Endothelial cell of umbilical vein (primary cell): ENCODE measurements around the gene GLOD4. TPM values are rescaled to one million over a fixed set of nuclear protein-coding genes. Genes with fewer than 3 reads are reported as not detected.

Experiments used
- BruUV-seq: library from RNA; stranded (reverse); fragments of 400-500 nt; replicated peaks from 2 replicates; lab custom pipeline; 2021; lab: Mats Ljungman, UMichigan
- CTCF ChIA-PET: fragments of 300-600, 350-600 bp; sonication (Branson Sonifier 250); formaldehyde crosslinking; loops from one replicate; lab custom pipeline; 2021; ENCODE audit warnings: antibody characterized with exemption, inconsistent platforms; lab: Charles Lee
- POLR2A ChIA-PET: fragments of 300-600, 350-600 bp; sonication (Branson Sonifier 250); formaldehyde crosslinking; loops from one replicate; lab custom pipeline; 2021; ENCODE audit warnings: antibody characterized with exemption, inconsistent platforms; lab: Charles Lee
- DNase-seq: peaks from one replicate; pipeline ENCODE4 v3.0.0-alpha.2; 2011; ENCODE audit warnings: low read depth, low spot score
- FAIRE-seq: peaks from 2 replicates; lab custom pipeline; 2011; peaks lifted over from hg19 to GRCh38; lab: Jason Lieb, UNC
- H2AFZ ChIP-seq: 2 replicates; pipeline ENCODE4 v1.6.0; 2012; ENCODE audit warnings: low read depth, low read length, control low read depth, inconsistent platforms
- H3K27ac ChIP-seq: 2 replicates; pipeline ENCODE4 v1.5.1; 2011; ENCODE audit warnings: low read depth, mild to moderate bottlenecking, control low read depth, low read length, moderate library complexity; ENCODE audit not compliant: insufficient read depth
- H3K27me3 ChIP-seq, 2 experiments: 2 replicates each; pipeline versions ENCODE4 v1.6.0 to v1.6.1; 2011; ENCODE audit warnings: low read length in 2 of 2, mixed read lengths in 1 of 2; ENCODE audit not compliant: control insufficient read depth in 2 of 2, insufficient read depth in 2 of 2
- H3K36me3 ChIP-seq, 2 experiments: 2 replicates in 1 of 2; 3 replicates in 1 of 2; pipeline ENCODE4 v1.5.1; 2011; ENCODE audit warnings: low read length in 2 of 2, mild to moderate bottlenecking in 1 of 2, moderate library complexity in 1 of 2; ENCODE audit not compliant: control insufficient read depth in 2 of 2, insufficient read depth in 2 of 2; ENCODE audit errors: extremely low read depth in 1 of 2
- H3K4me1 ChIP-seq: 3 replicates; pipeline ENCODE4 v1.5.1; 2011; ENCODE audit warnings: mild to moderate bottlenecking, low read length; ENCODE audit not compliant: control insufficient read depth, insufficient read depth; ENCODE audit errors: extremely low read depth
- H3K4me2 ChIP-seq: 2 replicates; pipeline ENCODE4 v1.6.1; 2011; ENCODE audit warnings: low read length, control low read depth, mixed read lengths; ENCODE audit not compliant: insufficient read depth
- H3K4me3 ChIP-seq, 3 experiments: fragments of 200-600 bp in 1 of 3; sonication (generic), shearing (Covaris generic) in 1 of 3; replicated peaks in 1 of 3; 2 replicates each; pipeline ENCODE4 v1.5.1; 2011 to 2016; ENCODE audit warnings: control low read depth in 3 of 3, low read length in 3 of 3, mild to moderate bottlenecking in 2 of 3, inconsistent platforms in 1 of 3, low read depth in 1 of 3, moderate library complexity in 1 of 3; ENCODE audit not compliant: insufficient read depth in 1 of 3
- H3K79me2 ChIP-seq: 2 replicates; pipeline ENCODE4 v1.6.0; 2012; ENCODE audit warnings: low read length, inconsistent platforms; ENCODE audit not compliant: control insufficient read depth, insufficient read depth
- H3K9ac ChIP-seq: replicated peaks from 2 replicates; pipeline ENCODE3; 2011; ENCODE audit warnings: low read length, control low read depth; ENCODE audit not compliant: insufficient read depth; ENCODE audit errors: extremely low read depth
- H3K9me1 ChIP-seq: replicated peaks from 3 replicates; pipeline ENCODE4 v1.6.0; 2011; ENCODE audit warnings: mild to moderate bottlenecking, low read length; ENCODE audit not compliant: control insufficient read depth, insufficient read depth; ENCODE audit errors: extremely low read depth
- H3K9me3 ChIP-seq: replicated peaks from 2 replicates; pipeline ENCODE4 v1.5.1; 2012; ENCODE audit warnings: low read length, inconsistent platforms; ENCODE audit not compliant: control insufficient read depth, insufficient read depth
- H4K20me1 ChIP-seq: replicated peaks from 2 replicates; pipeline ENCODE3; 2011; ENCODE audit warnings: mild to moderate bottlenecking, low read length; ENCODE audit not compliant: control insufficient read depth, insufficient read depth; ENCODE audit errors: extremely low read depth
- CTCF ChIP-seq, 2 donors: IDR thresholded peaks; 1 replicate in 1 of 2; 2 replicates in 1 of 2; pipeline ENCODE4 v1.5.1; 2011; ENCODE audit warnings: low read length in 2 of 2, mild to moderate bottlenecking in 2 of 2, moderate library complexity in 2 of 2, control low read depth in 1 of 2, inconsistent platforms in 1 of 2, low read depth in 1 of 2; ENCODE audit not compliant: insufficient read depth in 1 of 2; ENCODE audit errors: extremely low read depth in 1 of 2
- EZH2 ChIP-seq: IDR thresholded peaks from 2 replicates; pipeline ENCODE4 v1.6.1; 2012; ENCODE audit warnings: borderline replicate concordance, low read depth, mild to moderate bottlenecking, moderate library complexity, low read length, inconsistent platforms; ENCODE audit not compliant: severe bottlenecking
- FOS ChIP-seq: IDR thresholded peaks from 2 replicates; pipeline ENCODE4 v1.6.1; 2011; ENCODE audit warnings: mild to moderate bottlenecking, low read length, moderate library complexity, borderline replicate concordance; ENCODE audit not compliant: insufficient read depth
- GATA2 ChIP-seq: IDR thresholded peaks from 2 replicates; pipeline ENCODE4 v1.7.0; 2011; ENCODE audit warnings: low read depth, mild to moderate bottlenecking, moderate library complexity, mixed read lengths, low read length; ENCODE audit not compliant: insufficient read length, insufficient read depth
- JUN ChIP-seq: IDR thresholded peaks from 2 replicates; pipeline ENCODE4 v1.6.1; 2011; ENCODE audit warnings: borderline replicate concordance, low read depth; ENCODE audit not compliant: insufficient read length, insufficient read depth
- MAX ChIP-seq: IDR thresholded peaks from 2 replicates; pipeline ENCODE4 v1.6.1; 2011; ENCODE audit not compliant: insufficient read depth, insufficient read length
- MYC ChIP-seq: IDR thresholded peaks from one replicate; pipeline ENCODE4 v1.6.1; 2011; ENCODE audit warnings: mild to moderate bottlenecking, low read depth, low read length
- POLR2A ChIP-seq: IDR thresholded peaks from 2 replicates; pipeline ENCODE4 v1.6.1; 2012; ENCODE audit warnings: low read depth, mild to moderate bottlenecking, control low read depth, low read length
- POLR2AphosphoS5 ChIP-seq: IDR thresholded peaks from 2 replicates; pipeline ENCODE4 v1.6.1; 2012; ENCODE audit warnings: low read depth, mild to moderate bottlenecking, control low read depth, low read length, moderate library complexity; ENCODE audit not compliant: insufficient read depth
- dilution Hi-C: fragments of 300-500 bp; cut with MboI; formaldehyde crosslinking; loops from one replicate; pipeline ENCODE4 v1.15.0; 2019; ENCODE audit warnings: low sequenced_read_pairs; ENCODE audit not compliant: extremely low pct_ligation_motif_present
- intact Hi-C: fragments of 100-400 bp; cut with micrococcal nuclease; formaldehyde crosslinking; loops from one replicate; pipeline ENCODE4 v1.10.0; 2022
- polyA plus RNA-seq, 4 experiments: library from polyadenylated mRNA; depleted of rRNA in 3 of 4; stranded (reverse) in 3 of 4; unstranded in 1 of 4; fragments of >200 nt; gene quantifications; 2 replicates each; pipeline versions ENCODE4 v1.2.1 to v1.2.3, GENCODE V29; 2011 to 2012; ENCODE audit warnings: missing spikeins in 1 of 4
- total RNA-seq: library from RNA; stranded (reverse); gene quantifications from 2 replicates; pipeline ENCODE4 v1.2.3, GENCODE V29; 2021

Gene GLOD4
- total and polyA plus RNA-seq, 2 donors (not counting 3 experiments of a cell fraction or from before 2014, with no cell fraction given), result 41.3 to 84.2 TPM

- Histone ChIP-seq H3K79me2 (no peaks in the 10 kb centered on the region), H3K27ac (no peak overlapping the region), H3K27me3 (no peaks in the 10 kb centered on the region), H2AFZ (no peak overlapping the region), H3K9ac (no peak overlapping the region), H3K9me1 (no peaks in the 10 kb centered on the region), H4K20me1 (no peaks in the 10 kb centered on the region), H3K4me3 (no peak overlapping the region), H3K36me3 (peaks cover 0 to 11% of the 10 kb centered on the region in 2 experiments), H3K9me3 (no peaks in the 10 kb centered on the region), H3K4me1 (no peaks in the 10 kb centered on the region), H3K4me2 (no peak overlapping the region)
- BruUV-seq, result no TSS peak
- no peak for FAIRE-seq
- ChIA-PET CTCF (interaction anchor here (15.3 kb wide), 1 partner anchor 178 kb away, joined by 341 read pairs; the partner anchor contains the start of gene NXN), POLR2A (no interaction called here)
- dilution Hi-C loops, result no loop called here
- intact Hi-C loops, result no loop called here
- TF ChIP-seq MYC (no peak), GATA2 (no peak), JUN (no peak), MAX (no peak), FOS (no peak), POLR2A (no peak)
- DNase-seq, result no peak
Measured at GRCh38 chr17:801660-802059, 19.6 kb upstream of the GLOD4 start.

DNA sequence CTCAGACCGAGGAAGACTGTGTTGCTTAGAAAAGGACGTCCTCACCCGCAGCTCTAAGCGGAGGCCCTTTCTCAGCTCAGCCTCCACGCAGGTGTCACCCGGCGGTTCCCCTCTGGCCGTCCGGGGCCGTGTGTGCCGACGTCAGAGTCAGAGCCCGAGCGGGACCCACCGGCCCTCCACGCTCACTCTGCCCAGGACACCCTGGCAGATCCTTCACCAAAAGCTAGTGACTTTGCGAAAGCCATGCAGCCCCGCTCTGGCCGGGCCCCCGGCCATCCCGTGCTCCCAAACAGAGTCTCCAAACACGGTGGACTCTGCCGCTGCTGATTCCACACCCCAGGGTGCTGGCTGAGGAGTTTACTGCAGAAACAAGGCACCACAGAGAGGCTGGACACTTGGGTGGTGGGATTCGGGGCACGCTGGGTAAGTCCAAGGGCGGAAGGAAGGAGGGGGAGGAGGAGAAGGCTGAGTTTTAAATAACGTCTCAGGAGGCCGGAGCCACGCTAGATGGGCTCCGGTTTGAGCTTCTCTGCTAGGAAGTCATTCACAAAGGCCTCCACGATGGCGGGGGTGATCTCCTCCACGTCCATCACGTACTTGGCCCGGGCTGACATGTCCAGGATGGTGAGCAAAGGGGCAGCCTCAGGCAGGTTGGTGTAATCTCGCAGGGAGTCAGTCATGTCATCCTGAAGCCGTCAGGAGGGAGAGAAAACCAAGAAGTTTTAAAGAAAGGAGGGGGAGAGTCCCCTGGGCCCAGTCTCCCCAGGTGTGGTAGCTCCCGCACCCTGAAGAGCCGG lies 18.6 kb upstream of the GLOD4 start:
- ChIA-PET CTCF (interaction anchor here (0.6 to 15.3 kb wide), 4 partner anchors 100 to 255 kb away, joined by 3 to 341 read pairs (median 6); partner anchors contain the start of genes NXN and TIMM22), POLR2A (no interaction called here)
- no peak for DNase-seq
- no peak for TF ChIP-seq POLR2A
- no peak for TF ChIP-seq MYC
- TF ChIP-seq CTCF (IDR thresholded peaks at IDR 0.05; ENCODE audit: extremely low read depth in 1 of 2, insufficient read depth in 1 of 2, low read depth in 1 of 2, low read length in 2 of 2), result no peak
- TF ChIP-seq JUN, result no peak
- TF ChIP-seq EZH2, result no peak
- TF ChIP-seq GATA2, result no peak
- no peak for TF ChIP-seq POLR2AphosphoS5
- Histone ChIP-seq H3K27me3 (no peaks in the 10 kb centered on the region), H3K79me2 (no peaks in the 10 kb centered on the region), H2AFZ (no peak overlapping the region), H3K4me2 (no peak overlapping the region), H3K9me3 (no peaks in the 10 kb centered on the region), H3K4me1 (no peaks in the 10 kb centered on the region), H3K27ac (no peak overlapping the region), H3K9me1 (no peaks in the 10 kb centered on the region), H4K20me1 (no peaks in the 10 kb centered on the region), H3K36me3 (peaks cover 0 to 11% of the 10 kb centered on the region in 2 experiments), H3K9ac (no peak overlapping the region), H3K4me3 (no peak overlapping the region)
- no peak for FAIRE-seq
- BruUV-seq, result no TSS peak
- intact Hi-C loops, result no loop called here
- dilution Hi-C loops, result no loop called here
